Keratinocyte (primary cell): ENCODE results near the gene CPNE4.

Source experiments
- CTCF ChIP-seq, 3 experiments: IDR thresholded peaks in 1 of 3; conservative IDR thresholded peaks in 1 of 3; optimal IDR thresholded peaks in 1 of 3; 2 replicates in 2 of 3; 3 replicates in 1 of 3; pipeline versions ENCODE3 to v1.5.1; 2011; ENCODE audit warnings: low read length in 3 of 3, mild to moderate bottlenecking in 3 of 3, moderate library complexity in 2 of 3, control low read depth in 1 of 3, inconsistent platforms in 1 of 3; ENCODE audit not compliant: insufficient read depth in 2 of 3; ENCODE audit errors: extremely low read depth in 1 of 3
- EZH2 ChIP-seq: IDR thresholded peaks from one replicate; pipeline ENCODE4 v1.6.1; 2012; ENCODE audit warnings: inconsistent platforms, mild to moderate bottlenecking, low read length, moderate library complexity

- TF ChIP-seq CTCF (optimal IDR thresholded peaks at IDR 0.05 in 1 of 3, IDR thresholded peaks at IDR 0.05 in 1 of 3, conservative IDR thresholded peaks at IDR 0.05 in 1 of 3; ENCODE audit: extremely low read depth in 1 of 3, insufficient read depth in 2 of 3, low read length in 3 of 3) (no peak), EZH2 (no peak)
Measured at GRCh38 chr3:131803113-131803512, 231.7 kb downstream of the CPNE4 start.
